GM12872 (cell line): ENCODE results near the gene OST4.

Source experiments
- CTCF ChIP-seq: IDR thresholded peaks from 3 replicates; pipeline ENCODE4 v1.5.1; 2011; ENCODE audit warnings: low read depth, mild to moderate bottlenecking, low read length, moderate library complexity; ENCODE audit not compliant: insufficient read depth

Gene OST4

GRCh38 chr2:27025861-27026851 lies 45.3 kb downstream of the OST4 start:
- TF ChIP-seq CTCF = no peak

- TF ChIP-seq CTCF = no peak
These were observed 46.1 kb downstream of the OST4 start for GRCh38 chr2:27025281-27025800.

GRCh38 chr2:27024812-27025211 lies 46.6 kb downstream of the OST4 start:
- TF ChIP-seq CTCF = 0 out of 3 replicates have a peak, but pooled peaks have one; percentile 10

- TF ChIP-seq CTCF = 0 out of 3 replicates have a peak, but pooled peaks have one; percentile 2
These were observed 47.3 kb downstream of the OST4 start for GRCh38 chr2:27024188-27024587.

GRCh38 chr2:27023740-27024139 lies 47.7 kb downstream of the OST4 start:
- TF ChIP-seq CTCF = no peak

- TF ChIP-seq CTCF = no peak
These were observed 50.0 kb downstream of the OST4 start for GRCh38 chr2:27021253-27022049.
